Epithelial cell of prostate (primary cell): Measurements from ENCODE around the gene COBL.

Source experiments
- DNase-seq: peaks from one replicate; pipeline ENCODE4 v3.0.0-alpha.2; 2011; ENCODE audit warnings: low read depth, low spot score
- H3K27ac ChIP-seq: fragments of 450-650 bp; 2 replicates; pipeline ENCODE4 v1.5.1; 2017; ENCODE audit warnings: mild to moderate bottlenecking

COBL gene

DNA sequence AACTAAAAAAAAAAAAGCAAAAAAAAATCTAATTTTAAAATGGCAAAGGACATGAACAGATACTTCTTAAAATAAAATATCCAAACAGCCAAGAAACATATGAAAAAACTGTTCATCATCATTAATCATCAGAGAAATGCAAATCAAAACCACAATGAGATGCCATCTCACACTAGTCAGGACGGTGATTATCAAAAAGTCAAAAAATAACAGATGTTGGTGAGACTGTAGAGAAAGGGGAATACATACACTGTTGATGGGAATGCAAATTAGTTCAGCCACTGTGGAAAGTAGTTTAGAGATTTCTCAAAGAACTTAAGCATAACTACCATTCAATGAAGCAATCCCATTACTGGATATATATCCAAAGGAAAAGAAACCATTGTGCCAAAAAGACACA is 30.2 kb downstream of the COBL start:
- no peak overlapping the region for H3K27ac ChIP-seq
- DNase-seq: no peak

DNA sequence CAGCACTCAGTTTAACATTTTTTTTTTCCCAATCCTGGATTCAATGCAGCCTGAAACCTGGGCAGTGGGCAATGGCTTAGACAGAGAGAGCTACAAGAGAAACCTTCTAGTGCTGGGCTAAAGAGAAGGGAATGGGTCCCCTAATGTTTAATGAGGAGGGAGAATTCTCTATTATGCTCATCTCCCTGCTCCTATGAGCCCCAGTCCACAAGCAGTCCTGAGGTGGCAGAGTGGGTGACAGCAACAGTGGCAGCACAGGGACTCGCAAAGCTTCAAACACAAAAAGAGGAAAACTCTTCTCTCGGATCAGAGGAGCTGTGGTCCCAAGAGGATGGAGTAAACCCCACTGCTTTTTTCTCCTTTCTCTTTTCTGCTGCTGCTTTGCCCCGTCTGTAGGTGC is 36.5 kb downstream of the COBL start:
- H3K27ac ChIP-seq: no peak overlapping the region
- no peak for DNase-seq

DNA sequence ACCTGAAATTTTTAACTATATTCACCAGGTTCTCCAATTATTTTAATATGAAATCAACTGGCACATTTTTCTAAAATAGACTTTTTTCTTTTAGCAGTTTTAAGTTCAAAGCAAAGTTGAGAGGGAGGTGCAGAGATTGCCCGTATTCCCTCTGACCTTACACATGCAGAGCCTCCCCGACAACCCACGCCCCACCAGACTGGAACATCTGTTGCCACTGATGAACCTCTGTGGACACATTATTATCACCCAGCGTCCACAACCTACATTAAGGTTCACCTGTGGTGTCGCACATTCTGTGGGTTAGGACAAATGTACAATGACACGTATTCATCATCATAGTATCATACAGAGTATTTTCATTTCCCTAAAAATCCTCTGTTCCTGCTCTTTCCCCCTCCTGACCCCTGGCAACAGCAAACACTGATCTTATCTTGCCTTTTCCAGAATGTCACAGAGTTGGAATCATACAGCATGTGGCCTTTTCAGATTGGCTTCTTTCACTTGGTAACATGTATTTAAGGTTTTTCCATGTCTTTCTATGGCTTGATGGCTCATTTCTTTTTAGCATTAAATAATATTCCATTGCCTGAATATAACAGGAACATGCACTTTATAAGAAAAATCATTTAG is 37.1 kb downstream of the COBL start:
- no peak overlapping the region for H3K27ac ChIP-seq
- DNase-seq: no peak

DNA sequence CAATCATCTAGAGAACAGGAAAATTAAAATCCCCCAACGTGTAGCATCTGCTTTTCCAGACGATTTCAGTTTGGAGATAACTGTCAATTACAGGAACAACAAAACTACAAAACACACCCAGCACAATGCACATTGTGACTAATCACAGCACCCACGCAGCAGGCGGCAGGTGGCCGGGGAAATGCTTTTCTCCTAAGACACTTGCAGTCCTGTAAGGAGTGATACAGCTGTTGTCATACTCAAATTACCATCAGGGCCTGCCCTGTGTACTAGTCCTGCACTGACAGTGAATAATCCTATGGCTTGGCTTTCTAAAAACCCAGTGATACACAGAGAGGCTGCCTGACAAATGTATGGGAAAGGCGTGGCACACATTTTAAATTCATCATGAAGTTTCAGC is 37.8 kb downstream of the COBL start:
- no peak overlapping the region for H3K27ac ChIP-seq

DNA sequence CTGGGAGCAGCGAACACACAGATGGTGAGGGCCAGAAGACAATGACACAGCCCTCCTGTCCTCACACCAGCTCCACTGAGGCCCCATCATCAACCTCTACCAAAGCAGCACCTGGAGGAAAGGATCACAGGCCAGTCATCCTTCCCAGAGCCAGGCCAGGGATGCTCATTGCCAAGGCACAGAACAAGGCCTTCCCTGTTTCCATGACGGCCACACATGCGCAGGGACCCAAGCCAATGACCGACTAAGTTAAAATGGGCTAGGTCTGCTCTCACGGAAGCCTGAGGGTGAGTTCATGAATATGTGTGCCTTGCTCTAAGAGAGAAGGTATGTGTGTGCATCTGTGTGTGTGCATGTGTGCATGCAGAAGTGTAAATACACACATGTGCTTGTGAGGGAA is 39.6 kb downstream of the COBL start:
- no peak overlapping the region for H3K27ac ChIP-seq
- DNase-seq: no peak

More for the DNA sequence above, 37.8 kb downstream of the COBL start:
- no peak for DNase-seq

DNA sequence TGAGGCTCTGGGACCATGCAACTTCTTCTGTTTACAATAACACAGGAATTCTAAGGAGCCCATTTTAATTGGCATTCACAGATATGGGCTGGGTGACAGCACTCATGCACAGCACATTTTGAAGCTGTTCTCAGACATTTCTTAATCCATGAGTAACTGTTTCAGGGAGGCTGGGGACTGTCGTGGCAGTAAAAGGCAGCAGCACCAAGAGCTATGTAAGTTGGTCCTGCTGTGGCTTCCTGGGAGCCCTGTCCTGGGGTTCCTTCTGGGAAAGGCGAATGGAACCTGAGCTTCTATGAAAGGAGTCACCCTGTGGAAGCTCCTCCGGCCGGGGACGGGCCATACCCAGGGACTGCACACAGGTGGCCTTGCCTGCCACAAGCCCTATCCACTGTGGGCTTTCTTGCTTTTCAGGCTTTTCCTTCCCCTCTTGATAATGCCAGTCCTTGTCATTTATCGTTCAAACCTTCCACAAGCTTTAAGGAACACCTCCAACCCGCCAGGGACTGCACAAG is 40.5 kb downstream of the COBL start:
- no peak overlapping the region for H3K27ac ChIP-seq
- no peak for DNase-seq

DNA sequence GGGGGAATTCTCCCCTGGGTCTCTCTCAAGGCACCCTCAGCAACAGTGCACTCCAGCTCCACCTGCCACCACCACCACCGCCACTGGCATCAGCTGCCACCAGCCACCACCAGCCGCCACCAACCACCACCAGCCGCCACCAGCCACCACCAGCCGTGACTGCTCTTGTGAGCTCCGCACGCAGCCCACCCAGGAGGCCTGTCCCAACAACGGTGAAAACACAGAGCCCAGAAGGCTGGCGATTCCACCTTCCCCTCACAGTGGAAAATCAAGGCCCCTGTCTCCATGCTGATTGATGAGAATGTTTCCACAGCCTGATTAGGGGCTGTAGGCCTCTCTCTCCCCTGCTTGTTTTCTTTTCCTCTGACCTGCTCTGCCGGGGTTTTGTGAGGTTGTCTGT is 41.1 kb downstream of the COBL start:
- no peak for DNase-seq
- H3K27ac ChIP-seq: no peak overlapping the region

DNA sequence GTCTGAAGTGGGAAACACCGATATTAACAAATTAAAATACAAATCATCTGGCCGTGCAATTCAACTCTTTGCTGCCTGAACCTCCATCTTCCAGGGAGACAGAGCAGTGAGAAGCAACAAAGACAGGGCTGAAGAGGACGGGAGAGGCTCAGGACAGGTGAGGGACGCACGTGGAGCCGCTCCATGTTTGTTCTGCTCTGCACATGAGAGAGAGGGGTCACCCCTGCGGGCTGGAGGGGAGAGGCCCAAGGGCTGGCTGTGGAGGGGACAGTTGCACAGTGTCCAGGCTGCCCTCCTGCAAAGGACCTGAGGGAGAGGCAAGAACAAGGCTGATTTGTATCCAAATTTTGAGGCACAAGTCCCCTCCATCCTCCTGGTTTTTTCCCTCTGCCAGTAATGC is 41.7 kb downstream of the COBL start:
- no peak overlapping the region for H3K27ac ChIP-seq
- no peak for DNase-seq

DNA sequence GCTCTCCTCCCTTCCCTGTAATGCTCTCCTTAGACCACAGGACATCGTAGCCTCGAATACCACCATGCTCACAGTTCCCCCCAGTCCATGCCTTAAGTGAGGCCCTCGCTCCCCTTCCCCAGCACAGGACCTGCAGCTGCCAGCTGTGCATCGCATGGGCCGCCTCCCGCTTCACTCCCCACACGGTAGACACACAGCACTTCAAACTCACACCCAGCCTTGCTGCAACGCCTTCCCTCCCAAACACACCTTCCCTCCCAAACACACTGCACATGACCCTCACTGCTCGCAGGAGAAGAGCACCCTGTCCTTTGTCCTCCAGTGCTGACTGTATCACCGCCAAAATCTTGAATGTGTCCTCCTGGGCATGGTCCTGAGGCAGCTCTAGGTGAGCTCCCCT is 42.6 kb downstream of the COBL start:
- DNase-seq: no peak
- no peak overlapping the region for H3K27ac ChIP-seq

DNA sequence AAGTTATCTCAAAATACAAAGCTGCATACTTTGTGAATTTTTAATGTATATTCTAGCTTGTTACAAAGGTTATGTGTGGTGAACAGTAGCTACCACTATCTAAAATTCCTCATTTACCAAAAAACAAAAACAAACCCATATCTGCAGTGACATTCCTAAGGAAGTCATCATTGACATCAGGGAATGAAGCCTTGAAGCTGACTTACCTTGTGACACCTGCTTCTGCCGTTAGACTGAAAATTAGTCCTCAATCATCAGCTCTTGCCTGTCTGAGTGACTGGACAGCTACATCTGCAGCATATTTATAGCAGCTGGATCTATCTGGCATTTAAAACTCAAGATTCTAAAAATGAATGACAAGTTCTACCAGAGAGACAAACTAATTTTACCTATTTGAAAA is 43.2 kb downstream of the COBL start:
- H3K27ac ChIP-seq: no peak overlapping the region
- DNase-seq: no peak

DNA sequence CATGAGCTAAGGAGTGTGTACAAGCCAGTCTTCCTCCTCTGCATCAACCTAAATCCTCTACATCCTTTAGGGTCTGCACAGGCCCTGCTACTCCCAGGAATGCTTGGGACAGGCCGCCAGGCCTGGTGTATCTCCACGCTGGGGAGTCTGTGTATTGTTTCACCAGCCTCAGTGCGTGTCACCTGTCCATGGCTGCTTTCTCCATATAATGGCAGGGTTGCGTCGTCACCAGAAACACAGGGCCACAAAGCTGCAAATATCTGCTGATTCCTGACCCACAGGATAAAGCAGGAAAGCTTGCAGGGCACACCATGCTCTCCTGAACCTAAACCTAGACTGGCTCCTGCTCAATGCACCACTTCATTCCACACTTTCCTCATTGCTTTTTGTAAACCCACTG is 45.6 kb downstream of the COBL start:
- DNase-seq: no peak
- no peak overlapping the region for H3K27ac ChIP-seq

DNA sequence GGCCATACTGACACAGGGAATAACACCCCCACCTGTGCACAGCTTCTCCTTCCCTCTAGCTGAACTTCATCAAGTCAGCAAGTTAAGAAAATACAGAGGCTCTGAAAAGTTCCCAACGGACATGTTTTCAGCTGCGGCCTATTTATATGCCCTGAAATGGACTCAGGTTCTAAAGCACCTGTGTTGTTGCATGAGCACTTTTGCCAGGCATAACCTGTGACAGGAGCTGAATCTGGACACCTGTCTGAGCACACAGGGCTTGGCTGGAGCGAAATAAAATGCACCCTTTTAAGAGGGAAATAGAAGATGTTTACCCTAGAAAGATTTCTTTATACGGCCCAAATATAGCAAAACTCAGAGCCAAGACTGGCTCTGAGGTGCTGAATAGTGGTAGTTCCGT is 46.7 kb downstream of the COBL start:
- no peak overlapping the region for H3K27ac ChIP-seq
- DNase-seq: no peak

DNA sequence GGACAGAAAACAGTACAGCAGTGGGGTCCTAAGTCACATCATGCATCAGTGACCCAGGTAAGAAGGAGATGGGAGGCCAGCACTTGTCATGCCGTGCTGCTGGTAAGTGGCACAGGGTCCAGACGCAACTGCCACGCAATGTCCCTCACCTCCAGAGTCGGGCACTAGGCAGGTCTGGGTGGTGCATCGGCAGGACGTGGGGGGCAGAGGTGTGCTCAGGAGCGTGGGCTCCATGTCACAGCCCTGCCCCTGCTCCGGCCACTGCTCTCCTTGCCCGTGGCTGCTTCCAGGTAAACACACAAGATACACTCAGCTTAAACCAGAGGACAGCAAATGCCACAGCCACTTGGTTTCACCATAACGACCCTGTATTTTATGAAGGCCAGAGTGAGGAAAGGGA is 47.3 kb downstream of the COBL start:
- no peak for DNase-seq

DNA sequence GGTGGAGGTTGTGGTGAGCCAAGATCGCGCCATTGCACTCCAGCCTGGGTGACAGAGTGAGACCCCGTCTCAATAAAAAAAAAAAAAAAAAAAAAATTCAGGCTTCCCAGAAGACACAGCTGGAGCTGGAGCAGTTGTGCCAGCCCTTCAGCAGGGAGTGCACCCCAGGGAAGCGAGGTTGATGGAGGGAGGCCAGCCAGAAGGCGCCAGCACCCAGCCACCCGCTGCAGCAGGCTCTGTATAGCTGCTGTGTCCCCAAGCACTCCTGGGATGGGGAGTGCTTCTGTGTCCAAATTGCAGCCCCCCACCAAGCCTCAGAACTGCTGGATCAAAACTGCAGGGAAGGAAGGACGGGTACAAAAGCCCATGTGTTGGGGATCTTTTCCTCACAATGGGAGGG is 47.8 kb downstream of the COBL start:
- no peak for DNase-seq
- no peak overlapping the region for H3K27ac ChIP-seq

More for the DNA sequence above, 47.3 kb downstream of the COBL start:
- no peak overlapping the region for H3K27ac ChIP-seq

DNA sequence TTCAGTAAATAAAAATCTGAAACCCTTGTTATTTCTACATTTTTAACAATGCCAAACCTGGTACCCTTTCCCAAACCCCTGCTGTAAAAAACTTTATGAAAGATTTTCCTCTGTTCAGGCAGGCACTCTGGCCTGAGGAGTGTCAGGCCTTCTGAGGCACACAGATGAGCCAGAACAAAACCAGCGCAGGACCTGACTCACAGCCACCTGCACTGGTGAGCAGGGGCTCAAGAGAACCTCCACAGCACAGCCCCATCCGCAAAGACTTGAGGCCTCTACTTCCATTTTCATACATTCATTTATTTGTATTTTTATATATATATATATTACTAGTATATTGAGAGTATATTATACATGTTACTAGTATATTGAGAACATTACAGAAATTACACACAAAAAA is 49.4 kb downstream of the COBL start:
- no peak for DNase-seq
- H3K27ac ChIP-seq: no peak overlapping the region

DNA sequence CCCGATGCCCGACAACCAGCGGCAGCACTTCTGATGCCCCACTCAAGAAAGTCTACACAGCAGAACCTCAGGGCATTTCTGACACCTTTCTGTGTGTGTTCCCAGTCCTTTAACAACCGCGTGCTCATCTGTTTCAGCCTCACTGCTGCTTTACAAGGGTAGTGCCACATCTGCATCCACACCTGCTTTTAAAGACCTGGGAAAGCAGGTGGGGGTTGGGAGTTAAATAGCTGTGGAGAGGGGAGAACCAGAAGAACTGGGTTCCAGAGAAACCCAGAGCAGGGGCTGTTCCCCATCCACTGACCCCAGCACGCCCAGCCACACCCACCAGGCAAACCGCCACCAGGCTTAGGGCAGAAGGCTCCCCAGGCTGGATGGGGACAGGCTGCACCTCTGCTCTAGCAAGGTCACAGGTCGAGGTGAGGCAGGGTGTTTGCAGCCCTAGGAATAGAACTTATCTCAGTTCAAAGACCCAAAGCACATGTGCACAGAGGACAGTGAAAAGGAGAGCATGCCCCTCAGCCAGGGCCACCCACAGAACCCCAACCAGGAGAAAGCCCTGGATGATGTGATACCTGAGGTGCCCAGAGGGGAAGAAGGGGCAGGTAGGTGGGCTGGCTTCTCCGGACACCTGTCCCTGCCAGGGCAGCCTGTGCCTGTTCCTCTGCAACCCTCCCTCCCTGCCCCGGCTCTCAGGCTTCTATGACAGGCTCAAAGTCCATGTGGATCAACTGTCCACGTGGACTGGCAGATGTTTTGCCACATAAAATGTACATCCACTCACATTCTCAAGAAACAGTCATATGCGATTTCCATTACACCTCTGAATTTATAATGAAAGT is 51.3 kb downstream of the COBL start:
- DNase-seq: no peak
- H3K27ac ChIP-seq: no peak overlapping the region

DNA sequence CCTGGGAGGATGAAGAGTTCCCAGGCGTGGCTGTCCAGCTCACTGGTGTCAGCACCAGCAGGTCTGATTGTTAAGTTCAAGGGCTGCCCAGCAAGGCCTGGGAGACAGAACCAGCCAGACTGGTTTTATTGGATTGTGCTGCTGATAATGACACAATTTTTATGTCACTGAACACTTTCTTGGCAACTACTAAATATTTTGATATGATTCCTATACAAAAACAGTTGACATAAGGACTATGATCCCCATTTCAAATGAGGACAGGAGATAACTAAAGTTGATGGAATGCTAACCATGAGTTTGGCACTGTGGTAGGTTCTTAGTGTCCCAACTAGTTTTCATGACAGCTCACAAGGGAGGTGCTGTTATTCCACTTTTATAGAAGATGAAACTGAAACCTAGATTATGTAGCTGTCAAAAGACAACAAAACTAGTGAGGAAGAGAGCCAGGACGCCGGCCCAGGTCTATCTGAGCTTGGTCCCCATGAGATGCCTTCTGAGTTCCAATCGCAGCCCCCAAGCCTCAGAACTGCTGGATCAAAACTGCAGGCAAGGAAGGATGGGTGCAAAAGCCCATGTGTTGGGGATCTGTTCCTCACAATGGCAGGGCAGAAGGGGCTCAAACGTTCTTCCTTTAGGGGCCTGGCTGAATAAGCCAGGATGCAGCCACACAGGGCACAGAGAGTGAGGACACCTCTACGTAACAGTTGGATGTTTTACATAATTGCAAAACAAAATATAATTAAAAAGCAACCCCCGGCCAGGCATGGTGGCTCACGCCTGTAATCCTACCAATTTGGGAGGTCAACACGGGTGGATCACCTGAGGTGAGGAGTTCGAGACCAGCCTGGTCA is 52.8 kb downstream of the COBL start:
- peak; percentile 37 for DNase-seq

DNA sequence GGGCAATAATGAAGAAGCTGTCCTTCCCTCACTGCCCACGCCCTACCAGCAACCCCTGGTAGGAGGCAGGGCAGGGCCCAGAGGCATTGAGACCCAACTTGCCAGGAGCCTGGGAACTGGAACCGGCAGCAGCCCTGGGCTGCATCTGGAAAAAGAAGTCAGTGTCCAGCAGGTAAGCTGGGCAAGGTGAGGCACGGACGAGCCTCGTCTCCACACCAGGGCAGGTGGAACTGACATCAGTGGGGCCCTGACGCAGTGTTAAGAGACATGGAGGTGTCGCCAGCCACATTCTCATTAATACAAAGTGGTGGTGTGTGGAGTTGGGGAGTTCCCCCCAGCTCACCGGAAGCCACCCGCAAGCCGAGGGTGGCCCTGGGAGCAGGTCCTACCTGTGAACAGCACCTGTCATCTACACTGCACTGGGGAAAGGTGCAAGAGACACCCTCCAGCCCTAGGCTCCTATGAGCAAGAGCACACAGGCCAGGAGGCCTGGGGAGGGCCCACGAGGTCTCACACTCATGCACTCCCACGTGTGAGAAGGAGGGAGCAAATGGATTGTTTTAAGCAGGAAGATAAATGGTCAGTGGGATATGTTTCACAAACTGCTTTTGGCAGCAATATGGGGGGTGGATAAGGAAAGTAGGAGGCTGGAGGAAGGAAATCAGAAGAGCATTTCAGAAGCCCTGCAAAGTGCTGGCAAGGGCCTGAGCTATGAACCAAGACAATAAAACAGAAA is 53.6 kb downstream of the COBL start:
- H3K27ac ChIP-seq: peak overlapping the region; percentile 31
- no peak for DNase-seq

More for the DNA sequence above, 52.8 kb downstream of the COBL start:
- peak overlapping the region; percentile 31 for H3K27ac ChIP-seq

DNA sequence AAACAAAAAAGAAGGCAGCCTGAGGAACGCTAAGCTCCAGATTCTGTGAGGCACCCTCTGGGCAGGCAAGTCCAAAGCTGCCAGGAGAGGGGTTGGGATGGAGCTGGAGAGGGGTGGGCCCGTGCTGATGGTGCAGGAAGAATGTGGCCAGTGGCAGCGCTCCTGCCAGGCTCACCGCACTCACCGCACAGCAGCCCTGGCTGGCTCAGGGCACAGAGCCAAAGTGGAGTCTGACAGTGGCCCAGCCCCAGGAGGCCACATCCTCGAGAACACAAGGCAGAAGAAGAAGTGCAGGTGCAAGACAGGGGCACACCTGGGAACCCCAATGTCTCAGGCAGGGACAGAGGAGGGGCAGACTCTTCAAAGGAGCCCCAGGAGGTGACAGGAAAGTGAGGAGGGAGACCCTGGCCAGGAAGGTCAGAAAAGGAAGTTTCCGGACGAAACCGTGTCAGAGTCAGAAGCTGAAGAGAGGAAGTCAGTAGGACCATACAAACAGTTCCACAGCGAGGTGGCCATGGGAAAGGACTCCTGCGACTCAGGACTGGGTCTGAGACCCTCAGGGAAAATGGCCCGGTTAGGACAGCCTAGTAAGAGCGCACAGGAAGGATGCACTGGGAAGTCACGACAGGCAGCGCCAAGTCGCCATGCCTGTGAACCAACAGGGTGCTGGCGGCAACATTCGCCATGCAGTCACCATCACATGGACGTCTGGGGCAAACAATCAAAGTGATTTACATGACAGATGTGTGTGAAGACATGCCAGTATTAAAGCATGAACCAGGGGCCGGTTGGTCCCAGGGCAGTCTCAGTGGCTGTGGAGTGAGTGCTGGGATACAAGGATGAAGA is 54.4 kb downstream of the COBL start:
- DNase-seq: no peak
- H3K27ac ChIP-seq: no peak overlapping the region
